Osteocyte (in vitro differentiated cells): Measurements from ENCODE around the gene LY6G6C. TPM values are rescaled to one million over a fixed set of nuclear protein-coding genes. Genes with fewer than 3 reads are reported as not detected.

Experiments
- DNase-seq: peaks from one replicate; pipeline ENCODE4 v3.0.0; 2021; ENCODE audit warnings: mixed read lengths; ENCODE audit not compliant: unreplicated experiment; ENCODE audit errors: extremely low spot score
- H3K27ac Mint-ChIP-seq: one replicate; pipeline ENCODE4 v1.8.0; 2021; ENCODE audit warnings: mild to moderate bottlenecking, mixed read lengths; ENCODE audit not compliant: unreplicated experiment
- H3K27me3 Mint-ChIP-seq: one replicate; pipeline ENCODE4 v1.8.0; 2021; ENCODE audit warnings: mixed read lengths; ENCODE audit not compliant: unreplicated experiment
- H3K36me3 Mint-ChIP-seq: one replicate; pipeline ENCODE4 v1.8.0; 2021; ENCODE audit warnings: mixed read lengths; ENCODE audit not compliant: unreplicated experiment
- H3K4me1 Mint-ChIP-seq: one replicate; pipeline ENCODE4 v1.8.0; 2021; ENCODE audit warnings: mixed read lengths; ENCODE audit not compliant: unreplicated experiment
- H3K4me3 Mint-ChIP-seq: one replicate; pipeline ENCODE4 v1.8.0; 2021; ENCODE audit warnings: mild to moderate bottlenecking, moderate library complexity, mixed read lengths; ENCODE audit not compliant: unreplicated experiment
- H3K9me3 Mint-ChIP-seq: one replicate; pipeline ENCODE4 v1.8.0; 2021; ENCODE audit warnings: mixed read lengths; ENCODE audit not compliant: unreplicated experiment
- CTCF ChIP-seq: fragments of 200-600 bp; sonication (generic); IDR thresholded peaks from 2 replicates; pipeline ENCODE4 v1.5.0; 2021; ENCODE audit warnings: antibody characterized with exemption, mild to moderate bottlenecking, moderate library complexity
- long read RNA-seq: library from polyadenylated mRNA; unstranded; transcript quantifications from one replicate; pipeline ENCODE4 v2.0.0, GENCODE V29; 2021
- total RNA-seq: library from RNA; stranded (reverse); gene quantifications from 2 replicates; pipeline ENCODE4 v1.2.1, GENCODE V29; 2021

LY6G6C gene
- not detected in 2 replicates for total RNA-seq
- long read RNA-seq = 0 reads

- Mint-ChIP-seq H3K9me3 (no peaks in the 10 kb centered on the region), H3K36me3 (peaks cover 10% of the 10 kb centered on the region), H3K4me3 (no peak within 1 kb of the TSS), H3K27me3 (no peaks in the 10 kb centered on the region), H3K4me1 (no peaks in the 10 kb centered on the region), H3K27ac (no peak within 1 kb of the TSS)
- no peak for DNase-seq
- no peak for TF ChIP-seq CTCF
These were observed at the start of gene LY6G6C for GRCh38 chr6:31721351-31722020. Gene LY6G6C, minus strand, starts transcription at chr6:31721746. Its CDS starts 67 bp downstream, at chr6:31721679.

GRCh38 chr6:31770860-31771259, 49.3 kb upstream of the LY6G6C start:
- no peaks in the 10 kb centered on the region for H3K9me3 Mint-ChIP-seq
- H3K4me3 Mint-ChIP-seq = no peak overlapping the region
- no peaks in the 10 kb centered on the region for H3K27me3 Mint-ChIP-seq
- H3K4me1 Mint-ChIP-seq = no peaks in the 10 kb centered on the region
- TF ChIP-seq CTCF = no peak
- no peak overlapping the region for H3K27ac Mint-ChIP-seq
- no peak for DNase-seq
- H3K36me3 Mint-ChIP-seq = no peaks in the 10 kb centered on the region

- no peaks in the 10 kb centered on the region for H3K4me1 Mint-ChIP-seq
- no peaks in the 10 kb centered on the region for H3K27me3 Mint-ChIP-seq
- no peak overlapping the region for H3K4me3 Mint-ChIP-seq
- no peaks in the 10 kb centered on the region for H3K36me3 Mint-ChIP-seq
- H3K27ac Mint-ChIP-seq = no peak overlapping the region
- H3K9me3 Mint-ChIP-seq = no peaks in the 10 kb centered on the region
- peak; percentile 66 for TF ChIP-seq CTCF
- no peak for DNase-seq
These were observed 48.3 kb upstream of the LY6G6C start for GRCh38 chr6:31769684-31770371.

GRCh38 chr6:31768363-31769257, 47.1 kb upstream of the LY6G6C start:
- Mint-ChIP-seq H3K36me3 (no peaks in the 10 kb centered on the region), H3K4me1 (peaks cover 2% of the 10 kb centered on the region), H3K9me3 (no peaks in the 10 kb centered on the region), H3K27me3 (no peaks in the 10 kb centered on the region), H3K4me3 (no peak overlapping the region), H3K27ac (no peak overlapping the region)
- TF ChIP-seq CTCF = no peak
- DNase-seq = no peak
